SK-N-SH (cell line): ENCODE results near the gene CIDEA. TPM values are rescaled to one million over a fixed set of nuclear protein-coding genes. Genes with fewer than 3 reads are reported as not detected.

ENCODE experiments used
- CTCF ChIA-PET: fragments of 300-600, 350-600 bp; formaldehyde crosslinking; extraction: SDS; loops from one replicate; lab custom pipeline; 2021; lab: Yijun Ruan, JAX
- POLR2A ChIA-PET: fragments of 350-600 bp; sonication (Branson Sonifier 250); formaldehyde crosslinking; extraction: SDS; loops from one replicate; lab custom pipeline; 2020; ENCODE audit warnings: antibody characterized with exemption, inconsistent platforms; lab: Yijun Ruan, JAX
- DNase-seq: peaks from one replicate; pipeline ENCODE4 v3.0.0; 2012
- H2AFZ ChIP-seq: fragments of 200-600 bp; sonication (generic); 2 replicates; pipeline ENCODE4 v1.8.1; 2016; ENCODE audit warnings: antibody characterized with exemption, mild to moderate bottlenecking, low read depth
- H3F3A ChIP-seq: fragments of 200-600 bp; sonication (generic); replicated peaks from 2 replicates; pipeline ENCODE3; 2016; ENCODE audit warnings: antibody characterized with exemption, mild to moderate bottlenecking; ENCODE audit not compliant: insufficient read depth
- H3K27ac ChIP-seq, 2 experiments: fragments of 200-500 bp in 1 of 2; fragments of 200-600 bp in 1 of 2; sonication (Bioruptor generic) in 1 of 2; sonication (generic), shearing (Covaris generic) in 1 of 2; 2 replicates each; pipeline versions ENCODE4 v1.5.1 to v1.6.1; 2014 to 2016; ENCODE audit warnings: low read depth in 2 of 2, inconsistent platforms in 1 of 2, low read length in 1 of 2, mild to moderate bottlenecking in 1 of 2, mixed read lengths in 1 of 2
- H3K27me3 ChIP-seq: fragments of 200-600 bp; sonication (generic), shearing (Covaris generic); 2 replicates; pipeline ENCODE4 v1.6.1; 2016; ENCODE audit warnings: mixed run types; ENCODE audit not compliant: insufficient read depth
- H3K36me3 ChIP-seq, 2 experiments: fragments of 200-500 bp in 1 of 2; fragments of 200-600 bp in 1 of 2; sonication (Bioruptor generic) in 1 of 2; sonication (generic) in 1 of 2; replicated peaks in 1 of 2; 2 replicates each; pipeline versions ENCODE3 to v1.5.1; 2014 to 2016; ENCODE audit warnings: low read length in 1 of 2, mild to moderate bottlenecking in 1 of 2; ENCODE audit not compliant: insufficient read depth in 2 of 2, control insufficient read depth in 1 of 2
- H3K4me1 ChIP-seq, 2 experiments: fragments of 200-500 bp in 1 of 2; fragments of 200-600 bp in 1 of 2; sonication (Bioruptor generic) in 1 of 2; sonication (generic), shearing (Covaris generic) in 1 of 2; 2 replicates each; pipeline versions ENCODE4 v1.5.1 to v1.6.1; 2014 to 2016; ENCODE audit warnings: low read depth in 1 of 2, low read length in 1 of 2, mixed run types in 1 of 2; ENCODE audit not compliant: insufficient read depth in 2 of 2, control insufficient read depth in 1 of 2
- H3K4me2 ChIP-seq: fragments of 200-600 bp; sonication (generic), shearing (Covaris generic); 2 replicates; pipeline ENCODE4 v1.6.1; 2017; ENCODE audit warnings: mixed run types
- H3K4me3 ChIP-seq, 2 experiments: fragments of 200-500 bp in 1 of 2; fragments of 200-600 bp in 1 of 2; sonication (Bioruptor generic) in 1 of 2; sonication (generic), shearing (Covaris generic) in 1 of 2; 2 replicates each; pipeline versions ENCODE4 v1.5.1 to v1.8.1; 2014 to 2016; ENCODE audit warnings: low read depth in 2 of 2, inconsistent platforms in 1 of 2, low read length in 1 of 2, mild to moderate bottlenecking in 1 of 2, mixed read lengths in 1 of 2, moderate library complexity in 1 of 2
- H3K79me2 ChIP-seq: fragments of 200-600 bp; sonication (generic); 2 replicates; pipeline ENCODE4 v1.8.1; 2017; ENCODE audit warnings: mild to moderate bottlenecking; ENCODE audit not compliant: insufficient read depth
- H3K9ac ChIP-seq: fragments of 200-600 bp; sonication (generic); 2 replicates; pipeline ENCODE4 v1.6.1; 2017; ENCODE audit warnings: mixed run types
- H3K9me2 ChIP-seq: fragments of 200-600 bp; sonication (generic); 2 replicates; pipeline ENCODE4 v1.6.1; 2017; ENCODE audit warnings: mixed run types
- H3K9me3 ChIP-seq: fragments of 200-600 bp; sonication (generic); 2 replicates; pipeline ENCODE4 v1.6.1; 2017; ENCODE audit warnings: mixed run types, mild to moderate bottlenecking, moderate library complexity
- H4K20me1 ChIP-seq: fragments of 200-600 bp; sonication (generic); 2 replicates; pipeline ENCODE4 v1.6.1; 2017; ENCODE audit warnings: mild to moderate bottlenecking, mixed run types; ENCODE audit not compliant: insufficient read depth
- ELF1 ChIP-seq: IDR thresholded peaks from 2 replicates; pipeline ENCODE4 v1.4.0; 2012
- EP300 ChIP-seq, 2 experiments: IDR thresholded peaks; 2 replicates each; pipeline versions ENCODE4 v1.4.0 to v1.6.1; 2012; ENCODE audit warnings: borderline replicate concordance in 1 of 2, low read depth in 1 of 2, low read length in 1 of 2
- FOSL2 ChIP-seq: IDR thresholded peaks from 2 replicates; pipeline ENCODE4 v1.4.0; 2012; ENCODE audit warnings: low read depth, mild to moderate bottlenecking, moderate library complexity, borderline replicate concordance
- FOXJ3 ChIP-seq: sonication (generic); formaldehyde crosslinking; IDR thresholded peaks from 2 replicates; pipeline ENCODE4 v1.5.1; 2020; ENCODE audit warnings: mild to moderate bottlenecking, missing genetic modification reagents
- IRF3 ChIP-seq: fragments of 150-350 bp; IDR thresholded peaks from 2 replicates; pipeline ENCODE4 v1.6.1; 2016; ENCODE audit warnings: mild to moderate bottlenecking, low read depth, low read length
- JUND ChIP-seq: IDR thresholded peaks from 2 replicates; pipeline ENCODE4 v1.4.0; 2012
- NRF1 ChIP-seq: IDR thresholded peaks from 2 replicates; pipeline ENCODE4 v1.6.1; 2012; ENCODE audit warnings: low read depth, mild to moderate bottlenecking, low read length
- PBX3 ChIP-seq: IDR thresholded peaks from 2 replicates; pipeline ENCODE4; 2012
- POLR2AphosphoS5 ChIP-seq: IDR thresholded peaks from 2 replicates; pipeline ENCODE4 v1.6.1; 2012; ENCODE audit warnings: low read depth, low read length
- RAD21 ChIP-seq: IDR thresholded peaks from 2 replicates; pipeline ENCODE4 v1.6.1; 2012; ENCODE audit warnings: mild to moderate bottlenecking, low read length
- SMC3 ChIP-seq: IDR thresholded peaks from 2 replicates; pipeline ENCODE4 v1.6.1; 2012; ENCODE audit warnings: low read depth, low read length, improper control_type of control experiment
- USF1 ChIP-seq: IDR thresholded peaks from 2 replicates; pipeline ENCODE4 v1.4.0; 2012; ENCODE audit warnings: low read depth, borderline replicate concordance
- WGBS: methylation state at CpG from one replicate; pipeline ENCODE4 v1.1.6; 2017; ENCODE audit warnings: low lambda C conversion rate; 5-methylcytosine and 5-hydroxymethylcytosine counted together
- polyA plus RNA-seq, 3 experiments: library from polyadenylated mRNA; depleted of rRNA; stranded (reverse); fragments of >200 nt; gene quantifications; 2 replicates each; pipeline ENCODE4 v1.2.3, GENCODE V29; 2012

The CIDEA gene
- polyA plus RNA-seq, 1 of the 3 experiments (the other 2 are of a cell fraction), result not detected

GRCh38 chr18:12291690-12292089, 37.5 kb downstream of the CIDEA start (continued):
- TF ChIP-seq NRF1 (no peak), RAD21 (no peak), EP300 (IDR thresholded peaks at IDR 0.05; ENCODE audit: borderline replicate concordance in 1 of 2, low read depth in 1 of 2, low read length in 1 of 2) (no peak), JUND (no peak), SMC3 (no peak), FOSL2 (no peak), FOXJ3 (CRISPR knock-in tag) (no peak), PBX3 (no peak), POLR2AphosphoS5 (no peak)

GRCh38 chr18:12293831-12294230, 39.7 kb downstream of the CIDEA start:
- CTCF ChIA-PET, result interaction anchor here (1.1 to 1.2 kb wide), 2 partner anchors 22 to 57 kb away, joined by 3 to 5 read pairs; no protein-coding TSS in a partner anchor
- WGBS, result 54% methylated on average over 11 of the region's 11 CpGs
- H3K4me2 ChIP-seq, result no peak overlapping the region

More at GRCh38 chr18:12293831-12294230, 39.7 kb downstream of the CIDEA start:
- peaks cover 4% of the 10 kb centered on the region for H3F3A ChIP-seq
- H3K9me3 ChIP-seq, result no peaks in the 10 kb centered on the region
- no peak overlapping the region for H2AFZ ChIP-seq
- H3K27ac ChIP-seq, result no peak overlapping the region
- peaks cover 2 to 3% of the 10 kb centered on the region in 2 experiments; a peak in 1 of 4 replicates for H3K4me1 ChIP-seq
- H3K4me3 ChIP-seq, result no peak overlapping the region
- no peak overlapping the region for H3K9ac ChIP-seq
- POLR2A ChIA-PET, result no interaction called here
- DNase-seq, result no peak
- H3K36me3 ChIP-seq, result no peaks in the 10 kb centered on the region
- no peak for TF ChIP-seq NRF1
- no peak for TF ChIP-seq FOSL2
- TF ChIP-seq IRF3, result no peak
- no peak for TF ChIP-seq USF1
- no peak for TF ChIP-seq ELF1
- no peak for TF ChIP-seq PBX3
- H3K9me2 ChIP-seq, result no peaks in the 10 kb centered on the region
- H3K79me2 ChIP-seq, result no peaks in the 10 kb centered on the region
- H3K27me3 ChIP-seq, result no peaks in the 10 kb centered on the region; the same call in 1 of the 2 replicates
- no peaks in the 10 kb centered on the region for H4K20me1 ChIP-seq
